Suprapubic skin (tissue), 4 donors: ENCODE data around the gene C14orf132. TPM values are rescaled to one million over a fixed set of nuclear protein-coding genes. Genes with fewer than 3 reads are reported as not detected.

ENCODE experiments used
- DNase-seq, 2 donors: peaks; one replicate each; pipeline ENCODE4 v3.0.0-alpha.2; 2019; ENCODE audit warnings: low spot score in 2 of 2
- H3K27ac ChIP-seq: fragments of 200-600 bp; sonication (generic); one replicate; pipeline ENCODE4 v1.5.1; 2019
- H3K27me3 ChIP-seq: fragments of 200-600 bp; sonication (generic); one replicate; pipeline ENCODE4 v1.5.1; 2019
- H3K36me3 ChIP-seq: fragments of 200-600 bp; sonication (generic); one replicate; pipeline ENCODE4 v1.5.1; 2019
- H3K4me1 ChIP-seq: fragments of 200-600 bp; sonication (generic); one replicate; pipeline ENCODE4 v1.5.1; 2019
- H3K4me3 ChIP-seq: fragments of 200-600 bp; sonication (generic); one replicate; pipeline ENCODE4 v1.5.1; 2019; ENCODE audit warnings: mild to moderate bottlenecking
- H3K9me3 ChIP-seq: fragments of 200-600 bp; sonication (generic); one replicate; pipeline ENCODE4 v1.5.1; 2019
- CTCF ChIP-seq, 2 donors: fragments of 200-600 bp in 1 of 2; fragments of 450-650 bp in 1 of 2; sonication (generic) in 1 of 2; IDR thresholded peaks; one replicate each; pipeline ENCODE4 v1.5.1; 2016 to 2019; ENCODE audit warnings: antibody characterized with exemption in 2 of 2, mild to moderate bottlenecking in 1 of 2, moderate library complexity in 1 of 2
- EP300 ChIP-seq: sonication (generic); formaldehyde crosslinking; IDR thresholded peaks from one replicate; pipeline ENCODE4 v1.6.1; 2017; ENCODE audit warnings: antibody characterized with exemption
- POLR2A ChIP-seq, 2 donors: fragments of 450-650 bp; IDR thresholded peaks; one replicate each; pipeline ENCODE4 v1.6.1; 2017; ENCODE audit warnings: antibody characterized with exemption in 2 of 2, mild to moderate bottlenecking in 2 of 2, moderate library complexity in 2 of 2
- POLR2AphosphoS5 ChIP-seq, 3 donors: sonication (generic); formaldehyde crosslinking; IDR thresholded peaks; one replicate each; pipeline ENCODE4 v1.6.1; 2017; ENCODE audit warnings: antibody characterized with exemption in 3 of 3
- WGBS: methylation state at CpG from one replicate; pipeline ENCODE4 v1.1.5; 2018; 5-methylcytosine and 5-hydroxymethylcytosine counted together
- total RNA-seq, 4 donors: library from RNA; depleted of rRNA; stranded (reverse); fragments of >200 nt; gene quantifications; one replicate each; pipeline ENCODE4 v1.1.0, GENCODE V29; 2016

Gene C14orf132
- total RNA-seq, 4 donors from 2014 or later = 16.2 to 34.4 (median 27.9) TPM

- DNase-seq = peak in 1 of 2 donors; percentile 28
- no peaks in the 10 kb centered on the region for H3K4me1 ChIP-seq
- no peaks in the 10 kb centered on the region for H3K36me3 ChIP-seq
- no peaks in the 10 kb centered on the region for H3K9me3 ChIP-seq
- no peaks in the 10 kb centered on the region for H3K27me3 ChIP-seq
- no peak for TF ChIP-seq POLR2AphosphoS5 (IDR thresholded peaks at IDR 0.05)
- TF ChIP-seq EP300 = no peak
- no peak for TF ChIP-seq POLR2A (IDR thresholded peaks at IDR 0.05)
- TF ChIP-seq CTCF (IDR thresholded peaks at IDR 0.05) = no peak
- WGBS = 89% methylated on average over 4 of the region's 5 CpGs
- no peak overlapping the region for H3K27ac ChIP-seq
- H3K4me3 ChIP-seq = no peak overlapping the region
Measured at GRCh38 chr14:96064866-96065265, 25.7 kb downstream of the C14orf132 start.

GRCh38 chr14:96065661-96066459 lies 26.7 kb downstream of the C14orf132 start:
- DNase-seq = peak in 1 of 2 donors; percentile 20
- H3K9me3 ChIP-seq = no peaks in the 10 kb centered on the region
- H3K4me3 ChIP-seq = no peak overlapping the region
- TF ChIP-seq POLR2A (IDR thresholded peaks at IDR 0.05) (no peak), POLR2AphosphoS5 (IDR thresholded peaks at IDR 0.05) (no peak), EP300 (no peak), CTCF (IDR thresholded peaks at IDR 0.05) (no peak)
- no peaks in the 10 kb centered on the region for H3K4me1 ChIP-seq
- WGBS = 58% methylated on average over 9 of the region's 11 CpGs
- no peak overlapping the region for H3K27ac ChIP-seq
- H3K27me3 ChIP-seq = no peaks in the 10 kb centered on the region
- no peaks in the 10 kb centered on the region for H3K36me3 ChIP-seq

DNA sequence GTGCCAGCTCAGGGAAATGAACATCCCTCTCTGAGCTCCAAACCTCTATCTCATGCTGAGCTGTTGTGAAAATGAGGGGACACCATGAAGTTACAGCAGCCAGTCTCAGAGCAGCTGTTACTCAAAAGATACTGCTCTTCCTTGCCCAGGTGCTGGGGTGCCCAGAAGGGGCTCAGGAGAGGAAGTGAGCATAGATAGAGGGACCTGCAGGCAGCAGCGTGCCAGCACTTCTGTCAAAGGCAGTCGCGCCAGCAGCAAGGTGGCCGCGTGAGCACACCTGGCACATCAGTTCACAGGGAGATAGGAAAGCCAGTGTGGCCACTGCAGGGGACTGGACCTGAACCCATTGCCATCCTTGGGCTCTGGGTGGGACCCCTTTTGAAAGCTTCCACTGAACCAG lies 27.8 kb downstream of the C14orf132 start:
- Histone ChIP-seq H3K9me3 (no peaks in the 10 kb centered on the region), H3K27me3 (no peaks in the 10 kb centered on the region), H3K4me1 (no peaks in the 10 kb centered on the region), H3K27ac (no peak overlapping the region), H3K36me3 (no peaks in the 10 kb centered on the region), H3K4me3 (no peak overlapping the region)
- 92% methylated on average over 5 of the region's 5 CpGs for WGBS
- no peak for TF ChIP-seq CTCF (IDR thresholded peaks at IDR 0.05)
- no peak for TF ChIP-seq POLR2AphosphoS5 (IDR thresholded peaks at IDR 0.05)
- TF ChIP-seq POLR2A (IDR thresholded peaks at IDR 0.05) = no peak
- no peak for TF ChIP-seq EP300
- DNase-seq = peak in 1 of 2 donors; percentile 19

GRCh38 chr14:96067985-96068930 lies 29.1 kb downstream of the C14orf132 start:
- peak; percentile 11 to 19 for DNase-seq
- Histone ChIP-seq H3K36me3 (no peaks in the 10 kb centered on the region), H3K27ac (no peak overlapping the region), H3K4me3 (no peak overlapping the region), H3K4me1 (no peaks in the 10 kb centered on the region), H3K9me3 (no peaks in the 10 kb centered on the region), H3K27me3 (no peaks in the 10 kb centered on the region)
- WGBS = 68% methylated on average over 14 of the region's 19 CpGs
- TF ChIP-seq POLR2A (IDR thresholded peaks at IDR 0.05) (no peak), EP300 (no peak), POLR2AphosphoS5 (IDR thresholded peaks at IDR 0.05) (no peak), CTCF (IDR thresholded peaks at IDR 0.05) (no peak)

- Histone ChIP-seq H3K36me3 (no peaks in the 10 kb centered on the region), H3K27ac (no peak overlapping the region), H3K9me3 (no peaks in the 10 kb centered on the region), H3K4me1 (no peaks in the 10 kb centered on the region), H3K4me3 (no peak overlapping the region), H3K27me3 (no peaks in the 10 kb centered on the region)
- TF ChIP-seq POLR2A (IDR thresholded peaks at IDR 0.05) (no peak), CTCF (IDR thresholded peaks at IDR 0.05) (no peak), EP300 (no peak), POLR2AphosphoS5 (IDR thresholded peaks at IDR 0.05) (no peak)
- 100% methylated on average over 1 of the region's 1 CpG for WGBS
- DNase-seq = peak; percentile 41 to 47
Measured at GRCh38 chr14:96069421-96069820, 30.3 kb downstream of the C14orf132 start.
